ENCODE results near the gene CCDC51.
"Not testable (repeated sequence)": the region's sequence is repeated elsewhere in the genome, so short reads cannot be mapped to it uniquely, and the experiment has no call there.

CCDC51 gene

GRCh38 chr3:48403533-48404439 lies 36.1 kb downstream of the CCDC51 start:
- no peak for DNase-seq (ENCODE audit: low read depth)
- no peak for TF ChIP-seq CTCF (IDR thresholded peaks at IDR 0.05; ENCODE audit: control insufficient read depth, insufficient read depth, low read depth, low read length, missing control alignments)
- H3K4me3 ChIP-seq (ENCODE audit: control insufficient read depth, low read depth, low read length), result no peak overlapping the region

GRCh38 chr3:48402907-48403306 lies 37.0 kb downstream of the CCDC51 start:
- no peak for DNase-seq (ENCODE audit: low read depth)
- no peak for TF ChIP-seq CTCF (IDR thresholded peaks at IDR 0.05; ENCODE audit: control insufficient read depth, insufficient read depth, low read depth, low read length, missing control alignments)
- H3K4me3 ChIP-seq (ENCODE audit: control insufficient read depth, low read depth, low read length), result no peak overlapping the region

DNA sequence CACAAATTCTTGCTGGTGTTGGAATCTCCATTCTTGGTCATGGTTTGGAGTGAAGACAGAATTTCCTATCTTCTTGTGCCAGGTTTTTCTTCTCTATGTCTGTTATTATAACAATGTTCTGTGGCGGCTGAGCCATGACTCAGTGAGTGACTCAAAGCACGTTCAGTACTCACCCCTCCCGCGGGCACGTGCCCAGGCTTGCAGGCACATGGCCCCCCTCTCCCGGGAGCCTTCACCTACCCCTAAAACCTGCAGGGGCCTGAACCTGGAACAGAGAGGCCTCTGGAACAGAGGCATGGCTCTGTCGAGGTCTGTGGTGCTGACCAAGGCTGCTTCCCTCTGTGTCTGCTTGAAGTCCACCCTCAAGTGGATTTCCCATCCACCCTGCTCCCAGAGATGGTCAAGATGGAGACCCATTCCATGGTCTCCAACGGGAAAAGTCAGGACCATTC lies 37.6 kb downstream of the CCDC51 start:
- no peak for TF ChIP-seq CTCF (IDR thresholded peaks at IDR 0.05; ENCODE audit: control insufficient read depth, insufficient read depth, low read depth, low read length, missing control alignments)

GRCh38 chr3:48401434-48401901 lies 38.5 kb downstream of the CCDC51 start:
- not testable (repeated sequence) for H3K4me3 ChIP-seq (ENCODE audit: control insufficient read depth, low read depth, low read length); DNase-seq (ENCODE audit: low read depth)

More for the DNA sequence above, 37.6 kb downstream of the CCDC51 start:
- DNase-seq (ENCODE audit: low read depth), result peak; percentile 67
- H3K4me3 ChIP-seq (ENCODE audit: control insufficient read depth, low read depth, low read length), result no peak overlapping the region

GRCh38 chr3:48400824-48401433 lies 39.0 kb downstream of the CCDC51 start:
- peak; percentile 3 for DNase-seq (ENCODE audit: low read depth)
- H3K4me3 ChIP-seq (ENCODE audit: control insufficient read depth, low read depth, low read length), result no peak overlapping the region
- peak; percentile 82 for TF ChIP-seq CTCF (IDR thresholded peaks at IDR 0.05; ENCODE audit: control insufficient read depth, insufficient read depth, low read depth, low read length, missing control alignments)

GRCh38 chr3:48399387-48400172 lies 40.3 kb downstream of the CCDC51 start:
- TF ChIP-seq CTCF (IDR thresholded peaks at IDR 0.05; ENCODE audit: control insufficient read depth, insufficient read depth, low read depth, low read length, missing control alignments), result no peak
- H3K4me3 ChIP-seq (ENCODE audit: control insufficient read depth, low read depth, low read length), result no peak overlapping the region
- no peak for DNase-seq (ENCODE audit: low read depth)
